Measurements from ENCODE around the gene EFCAB6. TPM values are rescaled to one million over a fixed set of nuclear protein-coding genes. Genes with fewer than 3 reads are reported as not detected.

The EFCAB6 gene
- total and polyA plus RNA-seq, 9 of the 15 experiments (the other 6 are each of a cell fraction or from before 2014, with no cell fraction given): 0.06 TPM; not detected in 8

DNA sequence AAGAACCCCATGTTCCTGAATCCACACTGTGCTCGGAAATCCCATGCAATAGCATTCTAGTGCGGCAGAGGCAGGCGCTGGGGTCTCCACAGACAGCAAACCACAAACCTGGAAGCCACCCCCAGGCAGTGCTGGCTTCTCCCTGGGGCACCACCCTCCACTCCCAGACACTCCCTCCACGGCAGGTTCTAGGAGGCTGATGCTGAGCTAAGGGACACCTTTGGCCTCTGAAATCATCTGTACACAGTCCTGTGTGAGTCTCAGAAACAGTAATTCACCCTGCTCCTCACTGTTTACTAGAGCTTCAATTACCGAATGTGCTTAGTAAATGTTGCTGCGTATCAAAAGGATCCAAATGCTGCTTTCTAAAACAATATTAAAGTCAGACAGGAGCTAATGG is 129.3 kb downstream of the EFCAB6 start:
- WGBS (ENCODE audit: insufficient coverage, low coverage, missing lambda C conversion rate): 0% methylated on average over 5 of the region's 6 CpGs
- Histone ChIP-seq H4K20me1 (replicated peaks; ENCODE audit: control insufficient read depth, insufficient read depth, low read length) (no peaks in the 10 kb centered on the region), H3K79me2 (ENCODE audit: control insufficient read depth, insufficient read depth, low read length) (no peaks in the 10 kb centered on the region), H3K4me2 (ENCODE audit: insufficient read depth, low read length) (no peak overlapping the region), H3K4me3 (no peak overlapping the region), H2AFZ (ENCODE audit: low read depth, low read length) (no peak overlapping the region), H3K4me1 (replicated peaks in 1 of 2; ENCODE audit: control insufficient read depth in 2 of 2, insufficient read depth in 2 of 2, low read length in 2 of 2) (no peaks in the 10 kb centered on the region), H3K9me1 (ENCODE audit: control insufficient read depth, insufficient read depth, low read length) (no peaks in the 10 kb centered on the region), H3K9ac (ENCODE audit: insufficient read depth in 1 of 2, low read depth in 2 of 2, low read length in 2 of 2) (no peak overlapping the region), H3K27me3 (ENCODE audit: control insufficient read depth in 2 of 2, insufficient read depth in 2 of 2, low read length in 2 of 2) (no peaks in the 10 kb centered on the region; a peak in 2 of 5 replicates), H3K27ac (ENCODE audit: extremely low read depth, low read depth, low read length) (no peak overlapping the region), H3K9me3 (replicated peaks; ENCODE audit: control insufficient read depth, insufficient read depth, low read depth, low read length) (no peaks in the 10 kb centered on the region), H3K36me3 (ENCODE audit: control insufficient read depth, insufficient read depth, low read length) (no peaks in the 10 kb centered on the region)
- FAIRE-seq (no peak), DNase-seq (ENCODE audit: extremely low read depth in 1 of 4, low spot score in 3 of 4) (no peak), ATAC-seq (no peak)
- CTCF ChIA-PET (ENCODE audit: low intra/inter-chr PET ratio): no interaction called here
- BruUV-seq (replicated peaks): no TSS peak
- intact Hi-C loops (cut with micrococcal nuclease) (no loop called here), in situ Hi-C loops (cut with MboI) (no loop called here)
- POLR2A ChIA-PET: no interaction called here
- no peak for TF ChIP-seq TGIF2 (CRISPR knock-in tag; IDR thresholded peaks at IDR 0.05)
- TF ChIP-seq FOSL1 (tag; conservative IDR thresholded peaks at IDR 0.05): no peak
- no peak for TF ChIP-seq KLF1 (tag; IDR thresholded peaks at IDR 0.05)
- TF ChIP-seq GMEB1 (CRISPR knock-in tag; IDR thresholded peaks at IDR 0.05): no peak
- TF ChIP-seq SMARCC2 (IDR thresholded peaks at IDR 0.05; ENCODE audit: low read depth): no peak
- TF ChIP-seq MYBL2 (IDR thresholded peaks at IDR 0.05; ENCODE audit: low read depth): no peak
- no peak for TF ChIP-seq MYBL2 (CRISPR knock-in tag; IDR thresholded peaks at IDR 0.05; ENCODE audit: borderline replicate concordance)
- no peak for TF ChIP-seq CCAR2 (IDR thresholded peaks at IDR 0.05; ENCODE audit: low read depth, low read length)
- no peak for TF ChIP-seq ZNF347 (CRISPR knock-in tag; IDR thresholded peaks at IDR 0.05; ENCODE audit: low read depth)
- TF ChIP-seq RBM15 (IDR thresholded peaks at IDR 0.05; ENCODE audit: insufficient read depth, low read length): no peak
- TF ChIP-seq, protein P1, sequence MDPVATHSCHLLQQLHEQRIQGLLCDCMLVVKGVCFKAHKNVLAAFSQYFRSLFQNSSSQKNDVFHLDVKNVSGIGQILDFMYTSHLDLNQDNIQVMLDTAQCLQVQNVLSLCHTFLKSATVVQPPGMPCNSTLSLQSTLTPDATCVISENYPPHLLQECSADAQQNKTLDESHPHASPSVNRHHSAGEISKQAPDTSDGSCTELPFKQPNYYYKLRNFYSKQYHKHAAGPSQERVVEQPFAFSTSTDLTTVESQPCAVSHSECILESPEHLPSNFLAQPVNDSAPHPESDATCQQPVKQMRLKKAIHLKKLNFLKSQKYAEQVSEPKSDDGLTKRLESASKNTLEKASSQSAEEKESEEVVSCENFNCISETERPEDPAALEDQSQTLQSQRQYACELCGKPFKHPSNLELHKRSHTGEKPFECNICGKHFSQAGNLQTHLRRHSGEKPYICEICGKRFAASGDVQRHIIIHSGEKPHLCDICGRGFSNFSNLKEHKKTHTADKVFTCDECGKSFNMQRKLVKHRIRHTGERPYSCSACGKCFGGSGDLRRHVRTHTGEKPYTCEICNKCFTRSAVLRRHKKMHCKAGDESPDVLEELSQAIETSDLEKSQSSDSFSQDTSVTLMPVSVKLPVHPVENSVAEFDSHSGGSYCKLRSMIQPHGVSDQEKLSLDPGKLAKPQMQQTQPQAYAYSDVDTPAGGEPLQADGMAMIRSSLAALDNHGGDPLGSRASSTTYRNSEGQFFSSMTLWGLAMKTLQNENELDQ (CRISPR knock-in tag; IDR thresholded peaks at IDR 0.05; ENCODE audit: borderline replicate concordance): no peak
- no peak for TF ChIP-seq HDAC6 (IDR thresholded peaks at IDR 0.05; ENCODE audit: low read depth, low read length)
- TF ChIP-seq RBM39 (optimal IDR thresholded peaks at IDR 0.05; ENCODE audit: low read depth, low read length): no peak
- TF ChIP-seq NFE2L1 (tag; IDR thresholded peaks at IDR 0.05; ENCODE audit: borderline replicate concordance, low read depth): no peak
- no peak for TF ChIP-seq CEBPG (CRISPR knock-in tag; IDR thresholded peaks at IDR 0.05)
- no peak for TF ChIP-seq CEBPG (tag; conservative IDR thresholded peaks at IDR 0.05 in 1 of 2, IDR thresholded peaks at IDR 0.05 in 1 of 2)
- no peak for TF ChIP-seq RB1 (IDR thresholded peaks at IDR 0.05; ENCODE audit: low read depth)
- TF ChIP-seq ZNF212 (CRISPR knock-in tag; IDR thresholded peaks at IDR 0.05): no peak
- TF ChIP-seq ZFP36 (IDR thresholded peaks at IDR 0.05; ENCODE audit: low read depth, low read length, partially characterized antibody): no peak

Measured in K562 (cell line).